Activated T-cell treated with anti-CD3 and anti-CD28 coated beads for 24 hours (primary cell): ENCODE measurements around the gene UNK.
"Not testable (repeated sequence)": the region's sequence is repeated elsewhere in the genome, so short reads cannot be mapped to it uniquely, and the experiment has no call there.

ENCODE experiments used
- DNase-seq: peaks from one replicate; pipeline ENCODE4 v3.0.0-alpha.2; 2020; ENCODE audit warnings: low read depth

Gene UNK

DNA sequence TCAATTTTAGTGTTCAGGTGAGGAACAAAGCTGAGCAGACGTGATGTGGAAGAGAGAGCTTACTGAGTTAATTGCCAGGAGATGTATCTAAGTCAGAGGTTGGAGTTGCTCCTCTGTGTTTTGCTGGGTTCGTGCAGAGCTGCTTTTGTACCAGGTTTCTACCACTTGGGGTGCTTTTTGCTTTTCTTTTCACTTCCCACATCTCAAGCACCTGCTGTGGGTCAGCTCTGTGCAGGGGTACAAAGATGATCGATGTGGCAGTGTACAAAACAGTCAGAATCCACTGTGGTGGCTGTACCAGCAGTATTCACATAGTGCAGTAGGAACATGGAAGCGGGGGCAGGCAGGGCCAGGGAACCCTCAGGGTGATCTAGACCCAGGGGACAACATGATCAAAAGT lies 14.8 kb downstream of the UNK start:
- no peak for DNase-seq

DNA sequence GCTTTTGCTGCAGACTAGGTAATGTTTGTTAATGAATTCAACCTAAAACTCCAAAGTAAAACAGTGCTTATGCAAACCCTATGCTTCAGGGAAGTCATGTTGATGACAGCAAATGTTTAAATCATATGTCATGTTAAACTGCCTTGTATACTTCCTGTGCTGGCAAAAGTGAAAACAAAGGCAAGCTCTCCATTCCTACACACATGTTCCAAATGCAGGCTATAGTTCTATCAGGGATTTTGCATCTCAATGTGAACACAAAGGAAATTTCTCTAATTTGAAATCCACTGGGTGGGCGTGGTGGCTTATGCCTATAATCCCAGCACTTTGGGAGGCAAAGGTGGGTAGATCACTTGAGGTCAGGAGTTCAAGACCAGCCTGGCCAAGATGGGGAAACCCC lies 19.3 kb downstream of the UNK start:
- no peak for DNase-seq

DNA sequence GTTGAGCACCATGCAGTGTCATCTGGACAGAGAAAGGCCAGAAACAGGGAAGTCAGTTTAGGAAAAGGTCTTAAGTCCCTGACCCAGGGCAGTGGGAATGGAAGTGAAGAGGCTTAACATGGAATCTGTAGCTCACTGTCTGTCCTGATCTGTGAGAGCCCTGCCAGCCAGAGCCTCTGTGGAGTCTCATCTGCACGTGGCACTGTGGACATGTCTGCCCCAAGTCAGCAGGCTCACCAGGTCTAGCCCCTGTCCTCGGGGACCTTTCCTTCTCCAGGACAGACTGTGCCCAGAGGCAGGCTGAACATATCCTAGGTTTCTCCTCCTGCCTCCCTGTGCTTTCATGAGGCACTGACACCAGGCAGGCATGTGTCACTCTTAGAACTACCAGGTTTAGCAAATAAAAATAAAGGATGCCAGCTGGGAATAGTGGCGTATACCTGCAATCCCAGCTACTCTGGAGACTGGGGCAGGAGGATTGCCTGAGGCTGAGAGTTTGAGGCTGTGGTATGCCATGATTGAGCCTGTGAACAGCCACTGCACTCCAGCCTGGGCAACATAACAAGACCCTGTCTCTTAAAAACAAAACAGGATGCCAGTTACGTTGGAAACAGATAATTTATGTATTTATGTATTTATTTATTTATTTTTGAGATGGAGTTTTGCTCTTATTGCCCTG lies 22.4 kb downstream of the UNK start:
- no peak for DNase-seq

DNA sequence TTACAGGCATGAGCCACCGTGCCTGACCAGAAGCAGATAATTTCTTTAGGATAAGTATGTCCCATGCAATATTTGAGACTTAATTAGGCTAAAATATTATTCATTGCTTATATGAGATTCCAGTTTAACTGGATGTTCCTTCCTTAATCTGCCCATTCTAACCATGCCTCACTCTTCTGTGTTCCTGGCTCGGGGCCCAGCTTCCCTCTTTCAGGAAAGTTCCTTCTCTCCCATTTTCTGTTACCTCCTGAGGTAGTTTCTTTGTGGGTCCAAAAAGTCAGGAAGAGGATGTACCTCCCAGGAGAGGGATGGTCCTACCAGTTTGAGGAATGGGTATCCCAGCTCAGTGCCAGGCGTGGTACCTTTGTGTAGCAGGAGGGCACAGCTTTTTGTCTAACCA lies 23.3 kb downstream of the UNK start:
- no peak for DNase-seq

DNA sequence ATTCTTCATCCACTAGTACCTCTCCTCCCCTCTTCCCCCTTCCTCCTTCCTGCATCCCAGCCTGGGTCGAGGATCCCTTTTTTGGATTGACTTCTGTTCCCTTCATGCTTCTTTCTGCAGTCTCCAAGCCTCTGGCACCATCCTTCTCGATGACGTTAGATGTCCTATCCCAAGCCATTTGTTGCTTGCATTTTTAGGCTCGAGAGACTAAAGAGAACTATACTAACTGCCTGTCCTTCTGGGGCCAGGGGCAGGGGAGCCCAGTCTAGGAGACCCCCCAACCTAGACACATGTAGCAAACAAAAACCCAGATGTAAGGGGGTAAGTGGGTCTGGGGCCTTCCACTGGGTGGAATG lies 23.9 kb downstream of the UNK start:
- DNase-seq: no peak

DNA sequence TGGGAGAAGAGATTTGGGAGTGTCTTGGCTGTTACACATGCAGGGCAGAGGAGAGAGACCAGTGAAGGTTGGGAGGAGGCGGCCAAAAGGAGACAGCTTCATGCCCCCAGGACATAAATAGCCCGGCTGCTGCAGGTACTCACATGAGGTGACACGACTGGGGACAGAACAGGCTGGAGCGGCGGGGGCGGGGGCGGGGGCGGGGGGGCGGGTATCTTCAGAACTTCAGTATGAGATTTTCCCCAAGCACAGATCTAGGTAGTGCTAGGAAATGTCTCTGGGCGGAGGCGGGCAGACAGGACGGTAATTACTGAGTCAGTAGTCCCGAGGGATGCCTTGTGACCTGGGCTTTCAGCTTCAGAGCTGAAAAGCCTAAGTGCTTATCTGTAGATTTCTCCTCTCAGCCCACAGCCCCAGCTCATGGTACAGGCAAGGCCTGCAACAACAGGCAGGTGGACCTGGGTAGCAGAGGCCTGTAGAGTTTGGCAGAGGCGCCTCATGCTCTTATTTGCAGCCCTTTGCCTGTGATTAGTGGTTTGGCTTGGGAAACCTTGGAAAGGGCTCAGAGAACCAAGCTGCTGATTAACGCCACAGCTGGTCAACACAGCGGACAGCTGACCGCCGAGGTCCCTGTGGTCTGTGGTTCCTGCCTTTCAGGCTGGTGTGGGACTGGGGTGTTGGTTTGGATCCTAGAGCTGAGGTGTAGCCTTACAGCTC lies 24.5 kb downstream of the UNK start:
- no peak for DNase-seq

DNA sequence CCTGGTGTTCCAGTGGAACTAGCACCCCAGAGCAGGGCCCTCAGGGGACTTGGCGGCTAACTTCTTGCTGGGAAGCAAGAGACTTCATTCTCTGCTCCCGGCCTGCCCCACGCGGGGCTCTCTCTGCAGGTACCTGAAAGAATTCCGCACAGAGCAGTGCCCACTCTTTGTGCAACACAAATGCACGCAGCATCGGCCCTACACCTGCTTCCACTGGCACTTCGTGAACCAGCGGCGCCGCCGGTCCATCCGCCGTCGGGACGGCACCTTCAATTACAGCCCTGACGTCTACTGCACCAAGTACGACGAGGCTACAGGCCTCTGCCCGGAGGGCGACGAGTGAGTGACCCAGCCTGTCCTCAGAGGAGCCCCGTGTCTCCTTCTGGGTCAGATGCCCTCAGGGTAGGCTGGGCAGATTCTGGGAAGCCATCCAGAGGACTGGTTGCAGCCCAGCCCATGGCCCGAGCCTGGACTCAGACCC lies 25.1 kb downstream of the UNK start:
- no peak for DNase-seq

DNA sequence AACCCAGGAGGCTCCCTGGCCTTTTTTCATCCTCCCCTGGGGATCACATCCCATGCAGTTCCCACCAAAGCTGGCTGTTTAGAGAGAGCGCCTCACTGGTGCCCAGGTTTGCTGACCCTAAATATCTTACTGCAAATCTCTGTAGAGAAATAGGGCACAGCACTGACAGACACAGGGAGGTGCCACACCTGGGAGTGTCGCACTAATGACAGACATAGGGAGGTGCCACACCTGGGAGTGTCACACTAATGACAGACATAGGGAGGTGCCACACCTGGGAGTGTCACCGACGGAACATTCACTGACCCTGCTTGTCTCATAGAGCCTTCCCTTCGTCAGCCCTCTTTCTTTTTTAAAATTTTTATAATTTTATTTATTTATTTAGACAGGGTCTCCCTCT lies 25.6 kb downstream of the UNK start:
- no peak for DNase-seq

DNA sequence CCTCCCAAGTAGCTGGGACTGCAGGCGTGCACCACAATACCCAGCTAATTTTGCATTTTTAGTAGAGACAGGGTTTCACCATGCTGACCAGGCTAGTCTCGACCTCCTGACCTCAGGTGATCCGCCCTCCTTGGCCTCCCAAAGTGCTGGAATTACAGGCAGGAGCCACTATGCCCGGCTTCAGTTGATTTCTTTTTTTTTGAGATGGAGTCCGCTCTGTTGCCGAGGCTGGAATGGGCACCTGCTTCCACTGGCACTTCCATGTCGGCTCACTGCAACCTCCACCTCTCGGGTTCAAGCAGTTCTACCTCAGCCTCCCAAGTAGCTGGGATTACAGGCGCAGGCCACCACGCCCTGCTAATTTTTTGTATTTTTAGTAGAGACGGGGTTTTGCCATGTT lies 26.1 kb downstream of the UNK start:
- not testable (repeated sequence) for DNase-seq

DNA sequence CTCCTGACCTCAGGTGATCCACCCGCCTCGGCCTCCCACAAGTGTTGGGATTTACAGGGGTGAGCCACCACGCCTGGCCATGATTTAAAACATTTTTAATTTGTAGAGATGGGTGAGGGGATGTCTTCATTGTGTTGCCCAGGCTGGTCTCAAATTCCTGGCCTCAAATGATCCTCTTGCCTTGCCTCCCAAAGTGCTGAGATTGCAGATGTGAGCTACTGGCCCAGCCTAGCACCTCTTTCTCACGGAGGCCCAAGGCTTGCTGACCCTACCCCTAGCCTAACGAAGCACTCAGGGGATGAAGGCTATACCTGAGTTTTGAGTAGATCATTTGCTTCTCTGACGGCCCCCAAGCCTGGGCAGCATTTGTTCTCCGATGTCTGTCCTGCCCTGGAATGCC lies 26.6 kb downstream of the UNK start:
- no peak for DNase-seq

DNA sequence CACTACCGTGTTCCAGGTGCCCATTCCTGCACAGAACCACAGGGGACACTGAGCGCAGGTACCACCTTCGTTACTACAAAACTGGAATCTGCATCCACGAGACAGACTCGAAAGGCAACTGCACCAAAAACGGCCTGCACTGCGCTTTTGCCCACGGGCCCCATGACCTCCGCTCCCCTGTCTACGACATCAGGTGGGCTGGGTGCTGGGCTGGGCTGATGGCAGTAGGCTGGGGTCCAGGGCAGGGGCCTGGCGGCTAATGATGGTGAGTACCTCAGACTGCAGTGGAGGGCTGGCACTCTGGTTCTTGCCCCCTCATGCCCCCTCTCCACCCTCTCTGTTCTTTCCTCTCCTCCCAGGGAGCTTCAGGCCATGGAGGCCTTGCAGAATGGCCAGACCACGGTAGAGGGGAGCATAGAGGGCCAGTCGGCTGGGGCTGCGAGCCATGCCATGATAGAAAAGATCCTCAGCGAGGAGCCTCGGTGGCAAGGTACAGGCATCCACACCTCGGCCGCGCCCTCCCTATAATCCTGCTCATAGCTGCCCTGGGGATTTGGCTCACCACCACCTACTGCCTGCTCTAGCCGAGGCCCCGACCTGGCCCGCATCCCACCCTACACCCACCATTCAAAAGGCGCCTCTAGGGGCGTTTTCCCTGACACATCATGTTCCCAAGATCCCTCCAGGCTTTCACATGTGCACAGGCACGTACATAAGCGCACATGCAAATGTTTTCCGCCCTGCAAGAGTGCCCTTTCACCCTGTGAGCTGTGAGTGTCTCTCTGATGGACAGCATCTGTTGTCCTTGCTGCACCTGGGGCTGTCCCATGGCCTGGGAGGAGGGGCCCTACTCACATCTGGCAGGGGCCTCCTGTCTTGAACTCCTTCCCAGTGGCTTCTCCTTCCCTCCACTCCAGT lies 27.7 kb downstream of the UNK start:
- DNase-seq: no peak

DNA sequence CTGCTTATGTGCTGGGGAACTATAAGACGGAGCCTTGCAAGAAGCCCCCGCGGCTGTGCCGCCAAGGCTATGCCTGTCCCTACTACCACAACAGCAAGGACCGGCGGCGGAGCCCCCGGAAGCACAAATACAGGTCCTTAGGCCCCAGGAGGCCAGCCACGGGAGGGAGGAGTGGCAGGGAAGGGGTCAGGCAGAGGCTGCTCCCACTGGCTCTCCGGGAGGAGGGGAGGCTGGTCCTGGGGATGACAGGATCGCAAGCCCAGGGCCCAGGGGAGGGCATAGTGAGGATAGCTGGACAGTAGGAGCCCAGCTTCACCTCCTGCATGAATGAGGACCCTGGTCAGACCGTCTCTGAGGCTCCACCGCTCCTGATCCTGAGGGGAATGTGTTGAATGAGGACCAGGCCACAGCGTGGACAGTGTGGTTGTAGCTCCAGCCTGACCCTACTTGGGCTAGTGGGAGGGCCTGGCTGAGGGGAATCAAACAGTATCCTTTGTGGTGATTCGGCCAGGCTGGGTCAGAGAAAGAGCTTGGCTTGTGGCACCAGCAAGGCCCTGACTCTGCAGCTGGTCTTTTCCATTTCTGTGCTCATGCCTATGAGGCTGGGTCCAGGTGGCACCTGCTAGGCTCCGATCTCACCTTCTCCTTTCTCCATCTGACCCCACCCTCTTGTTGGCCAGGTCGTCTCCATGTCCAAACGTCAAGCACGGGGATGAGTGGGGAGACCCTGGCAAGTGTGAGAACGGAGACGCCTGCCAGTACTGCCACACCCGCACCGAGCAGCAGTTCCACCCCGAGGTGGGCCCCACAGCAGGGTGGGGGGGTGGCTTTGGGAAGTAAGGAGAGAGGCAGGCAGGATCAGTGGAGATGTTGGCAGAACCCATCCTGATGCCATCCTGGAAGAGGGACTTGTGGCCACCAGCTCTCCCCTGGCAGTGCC lies 28.7 kb downstream of the UNK start:
- DNase-seq: no peak

DNA sequence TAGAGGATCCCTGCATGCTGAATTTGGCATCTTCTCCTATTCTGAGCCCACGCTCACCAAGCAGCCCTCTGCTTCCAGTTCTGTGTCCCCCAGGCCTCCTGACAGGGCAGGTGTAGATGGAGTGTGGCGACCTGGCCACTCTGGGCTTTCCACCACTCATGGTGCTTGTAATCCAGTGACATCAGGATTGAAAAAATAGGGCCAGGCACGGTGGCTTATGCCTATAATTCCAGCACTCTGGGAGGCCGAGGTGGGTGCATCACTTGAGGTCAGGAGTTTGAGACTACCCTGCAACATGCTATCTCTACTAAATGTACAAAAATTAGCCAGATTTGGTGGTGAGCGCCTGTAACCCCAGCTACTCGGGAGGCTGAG lies 29.4 kb downstream of the UNK start:
- no peak for DNase-seq

DNA sequence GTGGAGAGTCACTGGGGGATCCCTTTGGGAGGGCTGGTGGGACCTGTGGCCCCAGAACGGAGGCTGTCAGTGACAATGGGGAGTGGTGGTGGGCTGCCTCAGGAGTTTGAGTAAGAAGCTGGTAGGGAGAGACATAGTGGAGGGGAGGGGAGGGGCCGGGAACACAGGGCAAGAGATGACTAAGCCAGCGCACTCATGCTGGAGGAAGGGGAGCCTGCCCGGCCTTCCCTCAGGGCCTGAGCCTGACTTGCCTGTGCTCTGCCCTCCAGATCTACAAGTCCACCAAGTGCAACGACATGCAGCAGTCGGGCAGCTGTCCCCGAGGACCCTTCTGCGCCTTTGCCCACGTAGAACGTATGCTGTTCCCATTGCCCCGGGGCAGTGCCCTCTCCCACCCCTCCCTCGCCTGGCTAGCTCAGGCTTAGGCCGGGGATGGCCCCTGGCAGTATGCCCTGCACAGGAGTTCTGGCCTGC lies 30.3 kb downstream of the UNK start:
- no peak for DNase-seq

DNA sequence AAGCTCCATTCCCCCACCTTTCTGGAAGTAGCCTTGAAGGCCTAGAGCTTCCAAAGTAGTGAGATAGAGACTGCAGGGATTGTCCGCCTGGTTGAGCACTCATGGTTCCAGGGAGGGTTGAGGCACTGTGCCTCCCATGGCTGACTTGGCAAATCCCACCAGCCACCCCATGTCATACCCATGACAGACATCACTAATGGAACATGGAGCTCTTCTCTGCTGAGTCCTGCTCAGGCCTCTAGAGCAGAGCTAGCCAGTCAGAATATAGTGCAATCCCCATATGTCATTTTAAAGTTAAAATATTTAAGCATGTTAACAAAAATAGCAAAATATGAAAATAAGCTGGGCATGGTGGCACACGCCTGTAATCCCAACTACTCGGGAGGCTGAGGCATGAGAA lies 30.8 kb downstream of the UNK start:
- DNase-seq: no peak

DNA sequence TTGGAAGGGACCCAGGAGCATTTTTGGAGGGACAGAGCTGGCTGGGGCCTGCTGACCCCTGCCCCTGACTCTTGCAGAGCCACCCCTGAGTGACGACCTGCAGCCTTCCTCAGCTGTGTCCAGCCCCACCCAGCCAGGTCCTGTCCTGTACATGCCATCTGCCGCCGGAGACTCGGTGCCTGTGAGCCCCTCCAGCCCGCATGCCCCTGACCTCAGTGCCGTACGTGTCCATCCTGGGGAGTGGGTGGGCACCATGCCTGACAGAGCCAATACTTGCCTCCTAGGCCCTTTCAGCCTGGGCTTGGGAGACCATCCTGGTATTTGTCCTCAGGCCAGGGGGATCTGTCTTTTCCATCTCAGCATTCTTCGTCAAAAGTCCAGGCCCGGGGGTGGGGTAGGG lies 32.1 kb downstream of the UNK start:
- DNase-seq: no peak

DNA sequence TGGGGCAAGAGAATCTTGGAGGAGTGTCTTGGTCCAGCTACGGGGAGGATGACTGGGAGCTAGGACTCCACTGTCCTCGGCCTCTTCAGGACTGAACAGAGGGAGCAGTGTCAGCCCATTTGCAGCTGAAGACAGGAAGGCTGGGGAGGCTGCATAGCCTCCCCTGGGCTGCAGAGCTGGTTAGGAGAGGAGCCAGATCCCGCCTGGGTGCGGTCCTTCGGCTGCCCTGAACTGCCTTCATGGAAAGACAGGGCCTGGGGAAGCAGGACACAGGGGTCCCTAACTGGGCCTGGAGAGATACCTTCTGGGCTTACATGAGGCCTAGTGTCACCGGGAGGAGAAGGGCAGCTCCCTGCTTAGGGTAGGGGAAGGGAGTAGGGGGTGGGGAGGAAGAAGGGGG lies 33.0 kb downstream of the UNK start:
- DNase-seq: no peak

DNA sequence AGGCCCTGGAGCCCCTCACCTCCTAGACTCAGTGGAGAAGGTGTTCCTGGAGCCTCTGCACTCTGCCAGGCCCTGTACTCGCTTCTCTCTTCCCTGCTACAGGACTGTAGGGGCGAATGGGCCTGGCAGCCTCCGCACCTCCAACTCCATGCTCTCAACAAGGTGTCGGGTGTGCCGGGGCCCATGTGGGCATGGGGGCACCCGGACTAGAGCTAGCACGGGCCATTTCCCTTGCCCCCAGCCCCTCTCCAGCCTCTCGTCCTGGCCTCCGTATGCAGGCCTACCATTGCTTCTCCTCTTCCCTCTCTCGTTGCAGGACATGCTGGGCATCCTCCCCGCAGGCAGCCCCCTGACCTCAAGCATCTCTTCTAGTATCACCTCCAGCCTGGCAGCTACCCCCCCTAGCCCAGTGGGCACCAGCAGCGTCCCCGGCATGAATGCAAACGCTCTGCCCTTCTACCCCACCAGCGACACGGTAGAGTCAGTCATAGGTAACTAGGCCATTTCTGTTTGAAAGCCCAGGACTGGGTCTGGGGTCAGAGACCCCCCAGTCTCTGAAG lies 33.8 kb downstream of the UNK start:
- no peak for DNase-seq

DNA sequence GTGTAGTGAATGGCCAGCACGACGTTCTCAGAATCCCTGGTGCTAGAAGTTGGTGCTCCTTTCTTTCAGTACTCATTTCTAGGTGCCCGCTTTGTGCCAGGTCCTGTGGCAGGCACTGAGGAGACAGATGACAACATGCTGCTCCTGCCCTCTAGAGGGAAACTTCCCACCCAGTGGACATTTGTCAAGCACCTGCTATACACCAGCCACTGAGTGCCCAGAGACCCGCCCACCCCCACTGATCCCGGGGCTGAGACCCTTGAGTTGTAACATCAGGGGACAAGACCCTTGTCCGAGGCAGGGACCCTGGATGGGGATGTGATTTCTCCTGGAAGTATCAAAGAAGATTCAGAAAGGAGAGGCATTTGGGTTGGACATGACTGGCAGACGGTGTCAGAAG lies 34.5 kb downstream of the UNK start:
- DNase-seq: no peak

DNA sequence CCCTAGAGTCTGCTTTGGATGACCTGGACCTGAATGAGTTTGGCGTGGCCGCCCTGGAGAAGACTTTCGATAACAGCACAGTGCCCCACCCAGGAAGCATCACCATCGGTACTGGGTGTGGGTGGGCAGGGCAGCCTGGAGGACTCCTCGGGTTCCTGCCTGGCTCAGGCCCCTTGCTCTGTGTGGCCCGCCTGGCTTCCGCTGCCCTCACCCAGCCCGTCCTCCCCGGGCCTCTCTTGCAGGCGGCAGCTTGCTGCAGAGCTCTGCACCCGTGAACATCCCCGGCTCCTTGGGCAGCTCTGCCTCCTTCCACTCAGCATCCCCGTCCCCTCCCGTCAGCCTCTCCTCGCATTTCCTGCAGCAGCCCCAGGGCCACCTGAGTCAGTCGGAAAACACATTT lies 35.1 kb downstream of the UNK start:
- no peak for DNase-seq
